GM19328 (cell line): Measurements from ENCODE around the gene WDR82.
A peak's percentile ranks its signal among the peaks of the same experiment; 100 is the strongest.
"Not testable (repeated sequence)": the region's sequence is repeated elsewhere in the genome, so short reads cannot be mapped to it uniquely, and the experiment has no call there.

Experiments
- ATAC-seq: cut with Tn5 transposase; IDR thresholded peaks from one replicate; pipeline ENCODE4 v1.9.1; 2021; ENCODE audit warnings: mild to moderate bottlenecking, moderate library complexity; ENCODE audit not compliant: unreplicated experiment

The WDR82 gene

DNA sequence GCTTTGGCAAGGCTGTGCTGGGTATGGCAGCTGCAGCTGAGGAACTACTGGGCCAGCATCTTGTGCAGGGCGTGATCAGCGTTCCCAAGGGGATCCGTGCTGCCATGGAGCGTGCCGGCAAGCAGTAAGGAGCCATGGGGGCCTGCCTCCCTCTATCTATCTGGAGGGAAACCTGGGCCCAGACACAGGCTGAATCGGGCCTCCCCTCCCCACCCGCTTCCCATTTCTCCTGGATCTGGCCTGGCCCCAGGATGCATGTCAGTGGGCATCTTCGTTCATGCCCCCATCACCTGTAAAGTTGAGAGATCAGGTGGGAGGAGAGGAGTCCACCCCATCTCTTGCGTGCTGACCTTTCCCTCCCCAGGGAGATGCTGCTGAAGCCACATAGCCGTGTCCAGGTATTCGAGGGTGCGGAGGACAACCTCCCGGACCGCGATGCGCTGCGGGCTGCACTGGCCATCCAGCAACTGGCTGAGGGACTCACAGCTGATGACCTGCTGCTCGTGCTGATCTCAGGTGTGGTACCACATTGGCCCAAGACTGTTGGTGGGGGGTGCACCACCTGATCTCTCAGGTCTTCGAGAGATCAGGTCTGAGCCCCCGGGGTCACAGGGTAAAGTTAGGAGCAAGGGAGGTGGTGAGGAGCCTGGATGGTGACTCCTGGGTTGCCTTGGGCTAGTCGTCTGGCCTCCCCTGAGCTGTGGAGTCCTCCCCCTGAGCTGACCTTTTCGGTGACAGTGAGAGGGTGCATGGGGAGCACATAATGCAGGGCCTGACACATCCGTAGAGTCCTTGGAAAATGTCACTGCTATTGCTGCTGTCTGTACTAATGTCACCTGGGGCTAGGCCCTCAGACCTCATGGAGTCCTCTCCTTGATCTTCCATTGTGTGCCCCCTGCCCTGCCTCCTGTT, 12.4 kb upstream of the WDR82 start:
- ATAC-seq, result no peak

DNA sequence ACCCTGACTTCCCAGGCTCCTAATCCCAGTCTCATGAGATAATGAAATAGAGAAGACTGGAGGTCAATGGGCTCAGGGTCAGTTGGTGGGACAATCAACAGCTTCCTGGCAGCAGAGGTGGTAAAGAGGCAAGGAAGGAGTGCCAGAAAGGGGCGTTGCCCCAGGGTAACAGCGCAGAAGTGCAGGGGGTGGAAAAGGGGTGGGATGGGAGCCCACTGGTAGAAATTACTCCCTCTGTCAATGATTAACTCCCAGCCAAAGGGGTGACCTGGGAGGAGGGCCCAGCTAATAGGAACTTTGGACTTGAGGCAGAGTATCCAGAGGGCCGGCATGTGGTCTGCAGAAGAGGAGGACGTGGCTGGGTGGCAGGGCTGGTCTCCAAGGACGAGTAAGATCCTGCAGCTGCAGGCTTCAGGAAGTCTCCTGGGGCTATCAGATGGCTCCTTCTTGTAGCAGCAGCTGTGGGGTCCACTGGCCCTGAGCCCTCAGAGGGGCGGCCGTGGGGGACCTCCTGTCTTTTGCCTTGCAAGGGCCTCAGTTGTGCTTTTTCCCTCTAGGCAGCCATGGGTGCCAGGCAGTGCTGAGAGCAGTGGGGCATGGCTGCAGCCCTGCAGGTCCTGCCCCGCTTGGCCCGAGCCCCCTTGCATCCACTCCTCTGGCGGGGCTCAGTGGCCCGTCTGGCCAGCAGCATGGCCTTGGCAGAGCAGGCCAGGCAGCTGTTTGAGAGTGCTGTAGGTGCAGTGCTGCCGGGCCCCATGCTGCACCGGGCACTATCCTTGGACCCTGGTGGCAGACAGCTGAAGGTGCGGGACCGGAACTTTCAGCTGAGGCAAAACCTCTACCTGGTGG, 11.5 kb upstream of the WDR82 start:
- ATAC-seq, result no peak

DNA sequence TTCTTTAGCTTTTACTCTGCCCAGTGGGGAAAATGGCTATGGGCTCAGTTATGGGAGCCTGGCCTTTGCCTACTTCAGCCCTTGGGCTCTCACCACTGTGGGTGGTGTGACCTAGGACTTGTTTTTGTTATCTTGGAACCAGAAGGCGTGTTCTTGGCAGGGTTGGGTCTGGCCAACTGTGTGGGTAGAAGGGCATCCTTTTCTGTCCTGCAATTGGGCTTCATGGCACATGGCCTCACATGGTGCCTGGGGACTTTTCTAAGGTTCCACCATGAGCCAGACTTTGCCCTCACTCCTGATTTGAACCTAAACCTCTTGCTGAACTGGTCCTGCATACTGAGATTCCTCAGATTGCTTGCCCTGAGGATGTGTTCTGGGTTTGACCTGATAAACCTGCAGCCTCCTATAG, 10.9 kb upstream of the WDR82 start:
- no peak for ATAC-seq

DNA sequence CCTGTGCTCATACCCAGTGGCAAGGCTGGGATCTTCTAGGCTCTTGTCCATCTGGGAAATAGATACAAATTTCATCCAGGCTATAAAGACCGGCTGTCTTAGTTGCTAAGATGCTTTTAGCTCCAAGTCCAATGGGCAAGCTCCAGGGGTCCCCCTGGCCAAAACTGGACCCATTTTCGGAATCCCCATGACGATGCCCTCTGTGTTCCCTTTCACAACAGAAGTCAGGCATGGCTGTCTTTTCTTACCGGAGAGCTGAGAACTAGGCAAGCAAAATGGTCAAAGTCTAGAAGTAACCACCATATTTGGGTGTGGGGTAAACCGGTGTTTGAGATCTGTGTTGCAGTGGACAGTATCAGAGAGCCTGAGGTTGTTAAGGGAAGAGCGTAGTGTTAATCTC, 10.2 kb upstream of the WDR82 start:
- ATAC-seq, result no peak

DNA sequence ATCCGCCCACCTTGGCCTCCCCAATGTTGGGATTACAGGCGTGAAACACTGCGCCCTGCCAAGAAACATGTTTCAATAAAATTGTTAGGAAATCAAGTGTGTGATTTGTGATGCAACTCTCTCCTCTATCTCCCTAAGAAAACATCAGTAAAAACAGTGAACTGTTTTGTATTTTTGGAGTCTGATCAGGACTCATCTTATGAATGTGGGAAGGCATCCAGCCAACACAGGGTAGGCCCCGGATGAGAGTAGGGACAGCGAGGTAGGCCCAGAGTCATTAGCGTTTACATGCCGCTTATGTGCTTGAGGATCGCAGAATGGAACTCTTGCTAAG, 8.3 kb upstream of the WDR82 start:
- no peak for ATAC-seq

DNA sequence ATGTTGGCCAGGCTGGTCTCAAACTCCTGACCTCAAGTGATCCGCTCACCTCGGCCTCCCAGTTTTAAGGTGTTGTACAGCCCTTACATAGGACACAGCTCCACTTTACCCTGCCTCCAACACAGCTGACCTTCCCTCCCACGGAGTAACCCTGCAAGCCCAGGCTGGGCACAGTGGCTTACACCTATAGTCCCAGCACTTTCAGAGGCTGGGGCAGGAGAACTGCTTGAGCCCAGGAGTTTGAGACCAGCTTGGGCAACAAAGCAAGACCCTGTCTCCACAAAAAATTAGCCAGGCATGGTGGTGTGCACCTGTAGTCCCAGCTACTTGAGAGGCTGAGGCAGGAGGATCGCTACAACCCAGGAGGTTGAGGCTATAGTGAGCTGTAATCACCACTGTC, 5.6 kb upstream of the WDR82 start:
- not testable (repeated sequence) for ATAC-seq

DNA sequence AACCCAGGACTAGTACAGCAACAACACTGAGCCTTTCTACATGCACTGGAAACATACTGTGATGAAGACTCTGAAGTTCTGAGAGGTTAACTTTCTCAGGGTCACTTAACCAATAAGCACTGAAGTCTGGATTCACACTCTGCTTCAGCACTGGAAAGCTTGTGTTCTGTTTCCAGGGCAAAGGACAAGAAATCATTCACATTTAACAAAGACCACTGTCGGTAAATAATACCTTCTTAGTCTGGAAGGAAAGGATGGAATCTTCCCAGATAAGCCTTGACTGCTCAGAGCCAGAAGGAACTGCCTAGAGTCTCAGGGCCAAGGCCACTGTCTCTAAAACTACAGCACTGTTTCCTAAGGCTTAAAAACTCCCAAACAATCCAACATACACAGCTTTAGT, 4.9 kb upstream of the WDR82 start:
- no peak for ATAC-seq

DNA sequence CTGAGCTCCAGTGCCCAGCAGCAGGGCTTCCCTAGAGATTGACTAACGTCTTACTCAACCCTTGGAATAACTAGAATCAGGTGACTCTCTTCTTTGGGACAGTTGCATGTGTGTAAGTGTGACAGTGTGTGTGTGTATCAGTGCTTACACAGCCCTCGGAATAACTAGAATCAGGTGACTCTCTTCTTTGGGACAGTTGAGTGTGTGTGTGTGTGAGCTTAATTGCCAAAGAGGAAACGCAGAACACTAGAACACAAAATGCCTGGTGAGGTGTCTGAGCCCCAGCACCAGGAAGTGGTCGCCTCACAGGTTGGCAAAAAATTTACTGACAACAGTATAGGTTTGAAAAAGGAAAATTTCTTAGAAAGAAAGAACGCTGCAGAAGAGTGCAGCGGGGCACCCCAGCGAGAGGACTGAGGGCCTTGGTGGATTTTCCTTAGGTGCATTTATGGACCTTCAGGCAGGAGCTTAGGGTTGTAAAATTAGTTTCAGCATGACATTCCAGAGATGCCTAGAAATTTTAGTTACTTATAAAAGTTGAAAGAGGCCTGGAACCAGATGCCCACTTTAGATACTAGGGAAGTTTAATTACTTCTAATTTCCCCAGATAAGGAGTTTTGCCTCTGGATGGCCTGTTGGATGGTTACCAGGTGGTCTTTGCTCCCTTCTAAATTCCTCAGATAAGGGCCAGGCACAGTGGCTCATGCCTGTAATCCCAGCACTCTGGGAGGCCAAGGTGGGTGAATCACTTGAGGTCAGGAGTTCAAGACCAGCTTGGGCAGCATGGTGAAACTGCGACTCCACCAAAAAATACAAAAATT, 3.7 kb upstream of the WDR82 start:
- ATAC-seq, result no peak

DNA sequence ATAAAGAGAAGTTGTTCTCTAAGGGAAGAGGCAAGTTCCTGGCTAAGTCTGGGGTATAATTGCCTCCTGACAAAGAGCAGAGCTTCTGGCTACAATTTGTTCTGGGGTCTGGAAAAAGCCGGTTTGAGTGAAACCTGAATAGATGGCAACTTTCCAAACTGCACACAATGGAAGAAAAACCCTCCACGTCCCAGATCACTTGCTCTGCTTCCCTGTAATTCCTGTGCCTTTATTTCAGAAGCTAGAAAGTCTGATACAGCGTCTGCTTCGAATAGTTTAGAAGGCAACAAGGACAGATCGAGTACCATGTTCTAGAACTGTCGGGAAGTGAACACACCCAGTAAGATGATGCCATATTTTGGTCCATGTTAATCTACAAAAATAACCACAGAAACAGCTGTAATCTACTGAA, 1.6 kb upstream of the WDR82 start:
- ATAC-seq, result no peak

DNA sequence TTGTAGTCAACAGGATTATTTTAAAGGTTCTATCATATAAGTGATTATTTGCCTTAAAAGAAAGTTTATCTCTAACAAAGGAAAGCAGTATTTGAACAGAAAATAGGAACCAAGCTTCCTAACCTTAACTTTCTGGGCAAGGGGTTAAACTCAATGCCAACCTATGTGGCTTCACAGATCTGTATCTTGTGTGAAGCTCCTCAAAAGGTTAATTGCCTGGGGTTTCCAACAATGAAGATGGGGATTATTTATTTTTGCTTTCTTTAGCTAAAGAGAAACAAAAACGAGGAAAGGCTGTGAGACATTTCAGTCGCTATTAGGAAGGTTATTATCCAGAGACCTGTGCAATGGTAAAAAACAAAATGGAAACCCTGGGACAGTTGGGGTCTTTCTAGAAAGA, 1.1 kb upstream of the WDR82 start:
- ATAC-seq, result no peak

DNA sequence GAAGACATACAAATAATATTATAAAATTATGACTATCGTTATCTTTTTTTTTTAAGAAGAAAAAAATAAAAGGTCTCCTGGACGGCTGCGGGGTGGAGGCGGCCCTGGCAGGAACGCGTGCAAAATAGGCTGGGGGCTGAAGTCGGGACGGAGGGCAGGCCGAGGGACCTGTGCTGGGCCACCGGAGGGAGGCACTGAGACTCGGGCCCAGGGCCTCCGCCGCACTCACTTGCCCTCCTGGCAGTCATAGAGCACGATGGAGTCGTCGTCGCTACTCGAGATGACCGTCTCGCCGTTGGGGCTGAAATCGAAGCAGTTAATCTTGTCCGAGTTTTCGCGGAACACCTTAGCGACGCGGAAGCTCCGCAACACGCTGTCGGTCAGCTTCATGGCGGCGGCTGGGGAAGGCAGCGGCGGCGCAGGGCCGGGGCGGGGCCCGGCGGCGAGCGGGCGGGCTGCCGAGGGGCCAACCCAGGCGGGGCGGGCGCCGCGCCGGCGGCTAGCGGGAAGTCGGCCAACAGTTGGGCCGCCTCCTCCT, 408 bp downstream of the WDR82 start:
- ATAC-seq, result peak; percentile 57

DNA sequence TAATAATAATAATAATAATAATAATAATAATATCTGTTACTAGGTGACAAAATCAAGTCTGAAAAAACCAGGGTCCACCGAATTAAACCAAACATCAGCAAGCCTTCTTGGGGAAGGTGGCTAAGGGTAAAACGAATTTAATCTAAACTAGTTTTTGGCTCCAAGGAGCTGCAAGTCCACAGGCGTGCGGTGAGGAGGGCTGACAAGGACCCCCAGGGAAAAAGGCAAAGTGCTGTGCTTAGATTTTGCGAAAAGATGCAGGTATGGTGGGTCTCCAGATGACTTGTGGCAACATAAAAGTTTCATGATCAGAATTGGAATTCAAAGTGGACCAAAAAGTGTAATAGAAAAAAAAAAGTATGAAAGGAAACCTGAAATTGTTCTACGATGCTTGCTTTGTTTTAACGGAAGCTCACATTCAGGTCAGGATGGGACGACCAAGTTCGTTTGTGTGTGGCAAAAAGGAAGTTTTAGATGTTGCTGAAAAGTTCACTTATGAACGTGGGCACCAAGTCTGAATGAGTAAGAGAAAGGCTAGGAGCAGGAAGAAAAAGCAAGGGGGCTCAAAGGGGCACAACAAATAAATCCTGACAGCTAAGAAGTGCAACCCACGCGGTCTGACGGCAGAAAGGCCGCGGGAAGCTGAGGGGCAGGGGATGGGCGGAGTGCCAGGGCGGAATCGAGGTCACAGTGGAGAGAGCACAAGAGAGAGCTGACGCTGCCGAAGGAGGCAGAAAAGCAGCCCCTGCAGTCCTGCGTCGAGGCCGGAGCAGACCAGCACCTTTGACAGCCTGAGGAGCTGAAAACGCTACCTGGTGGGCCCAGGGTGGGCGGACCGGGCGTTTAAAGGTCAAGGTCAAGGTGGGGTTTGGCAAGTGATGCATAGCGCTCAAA, 1.1 kb downstream of the WDR82 start:
- ATAC-seq, result no peak

DNA sequence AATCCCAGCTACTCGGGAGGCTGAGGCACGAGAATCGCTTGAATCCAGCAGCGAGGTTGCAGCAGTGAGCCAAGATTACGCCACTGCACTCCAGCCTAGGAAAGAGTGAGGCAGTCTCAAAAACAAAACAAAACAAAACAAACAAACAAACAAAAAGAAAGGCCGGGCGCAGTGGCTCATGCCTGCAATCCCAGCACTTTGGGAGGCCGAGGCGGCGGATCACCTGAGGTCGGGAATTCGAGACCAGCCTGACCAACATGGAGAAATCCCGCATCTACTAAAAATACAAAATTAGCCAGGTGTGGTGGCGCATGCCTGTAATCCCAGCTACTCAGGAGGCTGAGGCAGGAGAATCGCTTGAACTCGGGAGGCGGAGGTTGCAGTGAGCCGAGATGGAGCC, 3.7 kb downstream of the WDR82 start:
- not testable (repeated sequence) for ATAC-seq

DNA sequence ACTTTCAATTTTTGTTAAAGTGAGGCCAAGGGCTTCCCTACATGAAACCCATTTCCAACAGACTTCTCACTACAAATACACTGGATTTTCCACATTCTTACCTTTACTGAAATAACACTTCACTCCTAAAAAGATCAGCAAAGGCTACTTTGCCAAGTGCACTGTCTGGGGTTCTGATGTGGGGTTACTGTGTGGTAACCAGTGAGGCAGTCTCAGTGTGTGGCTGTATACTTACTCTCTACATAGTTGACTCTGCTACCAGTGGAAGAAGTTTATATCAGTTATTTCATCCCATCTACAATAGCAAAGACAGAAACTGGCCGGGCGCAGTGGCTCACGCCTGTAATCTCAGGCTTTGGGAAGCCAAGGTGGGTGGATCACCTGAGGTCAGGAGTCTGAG, 5.6 kb downstream of the WDR82 start:
- no peak for ATAC-seq

DNA sequence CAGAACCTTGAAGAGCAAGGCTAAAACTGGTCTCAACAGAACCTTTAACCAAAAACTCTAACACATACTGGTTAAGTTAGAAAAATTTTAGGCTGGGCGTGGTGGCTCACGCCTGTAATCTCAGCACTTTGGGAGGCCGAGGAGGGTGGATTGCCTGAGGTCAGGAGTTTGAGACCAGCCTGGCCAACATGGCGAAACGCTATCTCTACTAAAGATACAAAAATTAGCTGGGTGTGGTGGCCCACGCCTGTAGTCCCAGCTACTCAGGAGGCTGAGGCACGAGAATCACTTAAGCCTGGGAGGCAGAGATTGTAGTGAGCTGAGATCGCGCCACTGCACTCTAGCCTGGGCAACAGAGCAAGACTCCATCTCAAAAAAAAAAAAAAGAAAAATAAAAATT, 6.3 kb downstream of the WDR82 start:
- not testable (repeated sequence) for ATAC-seq

DNA sequence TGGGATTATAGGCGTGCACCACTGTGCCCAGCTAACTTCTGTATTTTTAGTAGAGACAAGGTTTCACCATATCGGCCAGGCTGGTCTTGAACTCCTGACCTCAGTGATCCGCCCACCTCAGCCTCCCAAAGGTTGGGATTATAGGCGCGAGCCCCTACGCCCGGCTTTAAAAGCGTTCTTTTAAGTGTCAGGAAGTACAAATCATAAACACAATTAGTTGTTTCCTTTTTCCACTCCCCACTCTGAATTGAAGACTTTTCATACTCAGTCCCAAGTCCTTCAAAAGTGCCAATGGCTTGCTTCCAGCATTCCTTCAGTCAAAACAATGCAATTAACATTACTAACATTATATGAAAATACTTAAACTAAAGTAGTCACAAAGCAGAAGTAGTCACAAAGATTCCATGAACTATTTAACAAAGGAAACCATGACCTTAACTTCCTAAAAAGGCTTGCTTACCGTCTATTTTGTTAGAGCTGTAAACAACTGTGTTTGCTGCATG, 8.1 kb downstream of the WDR82 start:
- no peak for ATAC-seq

DNA sequence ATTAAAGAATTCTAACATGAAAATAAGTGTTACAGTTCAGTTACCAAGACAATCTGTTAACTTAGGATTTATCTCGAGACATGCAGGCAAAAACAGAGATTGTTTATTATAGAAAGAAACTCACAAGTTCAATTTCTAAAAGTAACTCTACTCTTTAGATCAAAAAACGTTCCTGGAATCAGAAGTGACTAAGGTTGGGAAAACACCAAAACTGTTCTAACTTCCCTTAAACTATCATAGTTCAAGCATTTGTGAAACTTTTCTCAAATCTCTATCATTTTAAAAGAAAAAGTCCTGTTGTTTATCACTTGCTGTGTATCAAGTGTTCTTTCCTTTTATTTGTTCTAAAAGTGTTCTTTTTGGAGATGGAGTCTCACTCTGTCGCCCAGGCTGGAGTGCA, 8.7 kb downstream of the WDR82 start:
- ATAC-seq, result no peak

DNA sequence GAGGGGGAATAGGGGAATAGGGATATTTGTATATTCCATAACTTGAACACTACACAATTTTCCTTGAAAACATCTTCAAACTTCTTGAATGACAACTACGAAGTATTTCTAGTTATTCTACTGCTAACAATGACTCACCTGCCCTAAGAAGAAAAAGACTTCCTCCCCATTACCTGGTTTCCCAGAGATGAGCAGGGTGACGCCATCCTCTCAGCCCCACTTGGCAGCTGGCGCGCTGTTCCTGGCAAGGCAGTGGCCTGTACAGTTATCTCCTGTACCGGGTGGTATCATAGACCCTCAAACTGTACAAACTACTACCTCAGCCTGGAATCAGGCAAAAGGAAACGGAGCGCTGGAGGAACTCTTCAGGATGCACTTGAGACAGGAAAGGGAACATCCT, 10.4 kb downstream of the WDR82 start:
- no peak for ATAC-seq

DNA sequence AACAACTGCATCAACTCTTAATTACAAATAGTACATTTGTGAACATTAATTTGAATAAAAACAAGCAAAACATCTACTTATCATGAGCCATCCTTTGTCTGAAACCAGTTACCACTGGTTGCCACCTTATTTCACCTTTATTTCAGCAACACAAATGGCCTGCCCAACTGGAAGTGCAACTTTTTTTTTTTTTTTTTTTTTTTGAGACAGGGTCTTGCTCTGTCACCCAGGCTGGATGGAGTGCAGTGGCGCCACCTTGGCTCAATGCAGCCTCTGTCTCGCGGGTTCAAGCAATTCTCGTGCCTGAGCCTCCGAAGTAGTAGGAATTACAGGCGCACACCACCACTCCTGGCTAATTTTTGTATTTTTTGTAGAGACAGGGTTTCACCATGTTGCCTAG, 13.1 kb downstream of the WDR82 start:
- ATAC-seq, result no peak

DNA sequence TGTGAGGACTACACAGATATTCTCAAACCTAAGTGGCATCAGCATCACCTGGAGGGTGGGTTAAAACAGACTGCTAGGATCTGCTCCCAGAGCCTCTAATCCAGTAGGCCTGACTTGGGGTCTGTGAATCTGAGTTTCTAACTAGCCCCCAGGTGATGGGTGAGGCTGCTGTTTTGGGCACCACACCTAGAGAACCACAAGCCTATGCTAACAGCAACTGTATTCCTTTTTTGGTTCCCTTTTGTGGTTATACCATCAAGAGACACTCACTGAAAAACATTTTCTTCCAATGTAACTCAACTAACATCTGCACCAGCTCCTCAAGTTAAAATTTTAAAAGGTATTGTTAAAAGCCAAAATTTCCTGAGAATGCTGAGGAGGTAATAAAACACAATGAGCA, 16.0 kb downstream of the WDR82 start:
- no peak for ATAC-seq
